Vagina (tissue), 2 donors: Measurements from ENCODE around the gene RPS6KA2.

Experiments used
- POLR2A ChIP-seq, 2 donors: fragments of 450-650 bp; IDR thresholded peaks; one replicate each; pipeline ENCODE4 v1.6.1; 2017; ENCODE audit warnings: antibody characterized with exemption in 2 of 2, mild to moderate bottlenecking in 2 of 2, moderate library complexity in 2 of 2
- POLR2AphosphoS5 ChIP-seq, 2 donors: sonication (generic); formaldehyde crosslinking; IDR thresholded peaks; one replicate each; pipeline ENCODE4 v1.9.0; 2017; ENCODE audit warnings: antibody characterized with exemption in 2 of 2, mild to moderate bottlenecking in 2 of 2, low read depth in 1 of 2; ENCODE audit not compliant: insufficient read depth in 1 of 2
- TF ChIP-seq, protein P1 (sequence below), 3 experiments: fragments of 450-650 bp in 2 of 3; fragments of 200-600 bp in 1 of 3; sonication (generic) in 1 of 3; IDR thresholded peaks; one replicate each; pipeline ENCODE4 v1.5.1; 2017 to 2019; ENCODE audit warnings: antibody characterized with exemption in 3 of 3, mild to moderate bottlenecking in 2 of 3, moderate library complexity in 2 of 3

DNA sequence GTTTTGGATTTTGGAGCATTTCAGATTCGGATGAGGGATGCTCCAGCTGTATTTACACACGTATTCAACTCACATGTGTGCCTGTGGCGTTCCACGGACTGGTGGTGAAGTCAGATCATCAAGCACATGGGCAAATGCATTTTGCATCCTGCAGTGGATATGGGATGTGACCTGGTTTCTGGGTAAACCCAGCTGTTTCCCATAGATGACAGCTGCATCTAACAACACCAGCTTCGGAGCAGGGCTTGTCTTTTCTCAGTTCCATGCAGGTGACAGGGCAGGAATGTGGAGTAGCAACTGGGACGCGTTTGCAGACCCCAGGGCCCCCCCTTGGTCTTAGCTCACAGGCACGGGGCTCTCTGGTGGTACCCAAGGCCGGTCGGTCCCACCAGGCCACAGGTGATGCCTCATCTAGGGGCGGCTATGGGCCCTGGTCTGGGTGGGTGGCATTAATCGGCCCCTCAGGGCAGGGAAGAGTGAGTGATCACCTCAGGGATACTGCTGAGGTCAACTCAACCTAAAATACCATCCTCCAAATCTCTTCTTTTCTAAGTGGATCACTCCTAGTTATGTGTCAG is 123.8 kb downstream of the RPS6KA2 start:
- TF ChIP-seq, protein P1, sequence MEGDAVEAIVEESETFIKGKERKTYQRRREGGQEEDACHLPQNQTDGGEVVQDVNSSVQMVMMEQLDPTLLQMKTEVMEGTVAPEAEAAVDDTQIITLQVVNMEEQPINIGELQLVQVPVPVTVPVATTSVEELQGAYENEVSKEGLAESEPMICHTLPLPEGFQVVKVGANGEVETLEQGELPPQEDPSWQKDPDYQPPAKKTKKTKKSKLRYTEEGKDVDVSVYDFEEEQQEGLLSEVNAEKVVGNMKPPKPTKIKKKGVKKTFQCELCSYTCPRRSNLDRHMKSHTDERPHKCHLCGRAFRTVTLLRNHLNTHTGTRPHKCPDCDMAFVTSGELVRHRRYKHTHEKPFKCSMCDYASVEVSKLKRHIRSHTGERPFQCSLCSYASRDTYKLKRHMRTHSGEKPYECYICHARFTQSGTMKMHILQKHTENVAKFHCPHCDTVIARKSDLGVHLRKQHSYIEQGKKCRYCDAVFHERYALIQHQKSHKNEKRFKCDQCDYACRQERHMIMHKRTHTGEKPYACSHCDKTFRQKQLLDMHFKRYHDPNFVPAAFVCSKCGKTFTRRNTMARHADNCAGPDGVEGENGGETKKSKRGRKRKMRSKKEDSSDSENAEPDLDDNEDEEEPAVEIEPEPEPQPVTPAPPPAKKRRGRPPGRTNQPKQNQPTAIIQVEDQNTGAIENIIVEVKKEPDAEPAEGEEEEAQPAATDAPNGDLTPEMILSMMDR (IDR thresholded peaks at IDR 0.05), result no peak
- TF ChIP-seq POLR2A (IDR thresholded peaks at IDR 0.05), result no peak
- no peak for TF ChIP-seq POLR2AphosphoS5 (IDR thresholded peaks at IDR 0.05; ENCODE audit: insufficient read depth in 1 of 2, low read depth in 1 of 2)
